GM21529 (cell line): ENCODE results near the gene INHBC.
A peak's percentile ranks its signal among the peaks of the same experiment; 100 is the strongest.

Source experiments
- ATAC-seq: cut with Tn5 transposase; IDR thresholded peaks from one replicate; pipeline ENCODE4 v1.9.1; 2021; ENCODE audit not compliant: unreplicated experiment

INHBC gene

DNA sequence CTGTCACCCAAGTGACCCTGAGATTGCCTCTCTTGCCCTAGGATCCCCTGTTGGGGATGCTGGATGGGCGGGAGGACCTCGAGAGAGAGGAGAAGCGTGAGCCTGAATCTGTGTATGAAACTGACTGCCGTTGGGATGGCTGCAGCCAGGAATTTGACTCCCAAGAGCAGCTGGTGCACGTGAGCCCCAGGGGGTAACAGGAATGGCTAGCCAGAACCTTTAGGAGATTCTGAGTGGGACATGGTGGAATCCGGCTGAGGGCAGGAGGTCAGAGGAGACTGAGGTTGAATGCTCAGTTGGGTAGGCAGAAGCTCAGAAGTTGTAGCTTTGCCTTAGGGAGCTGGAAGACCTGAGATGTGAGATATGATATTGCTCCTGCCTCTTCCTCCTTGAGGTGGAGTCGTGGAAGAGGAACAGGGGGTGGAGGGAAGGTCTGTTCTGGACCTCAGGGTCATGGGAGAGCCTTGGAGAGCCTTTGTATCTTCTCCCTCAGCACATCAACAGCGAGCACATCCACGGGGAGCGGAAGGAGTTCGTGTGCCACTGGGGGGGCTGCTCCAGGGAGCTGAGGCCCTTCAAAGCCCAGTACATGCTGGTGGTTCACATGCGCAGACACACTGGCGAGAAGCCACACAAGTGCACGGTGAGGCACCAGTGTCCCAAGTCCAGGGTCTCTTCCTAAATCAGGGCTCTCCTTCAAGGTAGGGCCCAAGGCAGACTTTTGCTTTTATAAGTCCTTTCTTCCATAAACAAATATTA, 31.3 kb downstream of the INHBC start:
- ATAC-seq = no peak

DNA sequence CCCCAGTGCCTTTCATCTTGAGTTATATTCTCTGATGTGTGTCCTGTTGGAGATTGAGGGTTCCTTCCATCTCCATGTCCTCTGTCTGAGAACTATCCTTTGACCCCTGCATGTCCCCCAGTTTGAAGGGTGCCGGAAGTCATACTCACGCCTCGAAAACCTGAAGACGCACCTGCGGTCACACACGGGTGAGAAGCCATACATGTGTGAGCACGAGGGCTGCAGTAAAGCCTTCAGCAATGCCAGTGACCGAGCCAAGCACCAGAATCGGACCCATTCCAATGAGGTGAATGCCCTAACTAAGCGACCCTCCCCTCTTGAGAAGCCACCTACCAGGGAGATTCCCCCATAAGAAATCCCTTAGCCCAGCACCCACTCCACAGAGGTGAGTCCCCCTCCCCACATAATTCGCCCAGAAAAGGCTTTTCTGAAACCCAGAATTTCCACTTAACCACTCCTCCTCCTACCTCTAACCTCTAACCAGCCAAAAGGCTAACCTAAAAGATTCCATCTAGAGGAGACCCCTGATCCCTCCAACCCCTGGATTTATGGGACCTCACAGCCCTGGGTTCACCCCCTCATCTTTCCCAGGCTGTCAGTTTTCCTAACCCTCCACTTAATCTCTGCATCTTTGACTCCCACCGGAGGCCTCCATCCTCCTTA, 32.8 kb downstream of the INHBC start:
- ATAC-seq = no peak

- no peak for ATAC-seq
Measured at GRCh38 chr12:57467915-57468314, 33.3 kb downstream of the INHBC start.

GRCh38 chr12:57469296-57470164, 34.9 kb downstream of the INHBC start:
- ATAC-seq = no peak

DNA sequence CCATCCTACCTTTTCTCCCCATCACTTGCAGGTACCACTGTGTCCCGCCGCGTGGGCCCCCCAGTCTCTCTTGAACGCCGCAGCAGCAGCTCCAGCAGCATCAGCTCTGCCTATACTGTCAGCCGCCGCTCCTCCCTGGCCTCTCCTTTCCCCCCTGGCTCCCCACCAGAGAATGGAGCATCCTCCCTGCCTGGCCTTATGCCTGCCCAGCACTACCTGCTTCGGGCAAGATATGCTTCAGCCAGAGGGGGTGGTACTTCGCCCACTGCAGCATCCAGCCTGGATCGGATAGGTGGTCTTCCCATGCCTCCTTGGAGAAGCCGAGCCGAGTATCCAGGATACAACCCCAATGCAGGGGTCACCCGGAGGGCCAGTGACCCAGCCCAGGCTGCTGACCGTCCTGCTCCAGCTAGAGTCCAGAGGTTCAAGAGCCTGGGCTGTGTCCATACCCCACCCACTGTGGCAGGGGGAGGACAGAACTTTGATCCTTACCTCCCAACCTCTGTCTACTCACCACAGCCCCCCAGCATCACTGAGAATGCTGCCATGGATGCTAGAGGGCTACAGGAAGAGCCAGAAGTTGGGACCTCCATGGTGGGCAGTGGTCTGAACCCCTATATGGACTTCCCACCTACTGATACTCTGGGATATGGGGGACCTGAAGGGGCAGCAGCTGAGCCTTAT, 35.8 kb downstream of the INHBC start:
- no peak for ATAC-seq

DNA sequence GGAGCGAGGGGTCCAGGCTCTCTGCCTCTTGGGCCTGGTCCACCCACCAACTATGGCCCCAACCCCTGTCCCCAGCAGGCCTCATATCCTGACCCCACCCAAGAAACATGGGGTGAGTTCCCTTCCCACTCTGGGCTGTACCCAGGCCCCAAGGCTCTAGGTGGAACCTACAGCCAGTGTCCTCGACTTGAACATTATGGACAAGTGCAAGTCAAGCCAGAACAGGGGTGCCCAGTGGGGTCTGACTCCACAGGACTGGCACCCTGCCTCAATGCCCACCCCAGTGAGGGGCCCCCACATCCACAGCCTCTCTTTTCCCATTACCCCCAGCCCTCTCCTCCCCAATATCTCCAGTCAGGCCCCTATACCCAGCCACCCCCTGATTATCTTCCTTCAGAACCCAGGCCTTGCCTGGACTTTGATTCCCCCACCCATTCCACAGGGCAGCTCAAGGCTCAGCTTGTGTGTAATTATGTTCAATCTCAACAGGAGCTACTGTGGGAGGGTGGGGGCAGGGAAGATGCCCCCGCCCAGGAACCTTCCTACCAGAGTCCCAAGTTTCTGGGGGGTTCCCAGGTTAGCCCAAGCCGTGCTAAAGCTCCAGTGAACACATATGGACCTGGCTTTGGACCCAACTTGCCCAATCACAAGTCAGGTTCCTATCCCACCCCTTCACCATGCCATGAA, 36.5 kb downstream of the INHBC start:
- no peak for ATAC-seq

GRCh38 chr12:57471661-57472060, 37.1 kb downstream of the INHBC start:
- ATAC-seq = no peak

- ATAC-seq = no peak
Measured at GRCh38 chr12:57472391-57472790, 37.8 kb downstream of the INHBC start.

- no peak for ATAC-seq
Measured at GRCh38 chr12:57473392-57473791, 38.8 kb downstream of the INHBC start.

DNA sequence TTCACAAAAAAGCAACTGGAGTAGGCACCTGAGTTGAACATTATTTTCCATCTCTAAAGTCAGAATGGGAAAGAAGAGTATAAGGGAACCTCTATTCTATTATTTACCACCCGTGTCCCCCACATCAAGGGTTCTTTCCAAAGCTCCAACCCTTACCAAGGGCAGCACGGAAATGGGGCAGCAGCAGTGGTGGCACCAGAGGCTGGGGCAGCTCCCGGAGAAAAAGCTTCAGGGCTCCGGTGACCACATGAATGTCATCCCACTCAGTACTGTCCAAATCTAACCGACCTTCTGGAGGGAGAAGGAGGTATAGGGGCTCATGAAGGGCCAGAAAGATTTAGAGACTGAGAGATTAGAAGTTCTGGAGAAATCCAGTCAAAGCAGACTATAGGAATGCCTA, 39.3 kb downstream of the INHBC start:
- no peak for ATAC-seq

- ATAC-seq = no peak
Measured at GRCh38 chr12:57474430-57474829, 39.8 kb downstream of the INHBC start.

GRCh38 chr12:57474862-57475261, 40.3 kb downstream of the INHBC start:
- ATAC-seq = no peak

DNA sequence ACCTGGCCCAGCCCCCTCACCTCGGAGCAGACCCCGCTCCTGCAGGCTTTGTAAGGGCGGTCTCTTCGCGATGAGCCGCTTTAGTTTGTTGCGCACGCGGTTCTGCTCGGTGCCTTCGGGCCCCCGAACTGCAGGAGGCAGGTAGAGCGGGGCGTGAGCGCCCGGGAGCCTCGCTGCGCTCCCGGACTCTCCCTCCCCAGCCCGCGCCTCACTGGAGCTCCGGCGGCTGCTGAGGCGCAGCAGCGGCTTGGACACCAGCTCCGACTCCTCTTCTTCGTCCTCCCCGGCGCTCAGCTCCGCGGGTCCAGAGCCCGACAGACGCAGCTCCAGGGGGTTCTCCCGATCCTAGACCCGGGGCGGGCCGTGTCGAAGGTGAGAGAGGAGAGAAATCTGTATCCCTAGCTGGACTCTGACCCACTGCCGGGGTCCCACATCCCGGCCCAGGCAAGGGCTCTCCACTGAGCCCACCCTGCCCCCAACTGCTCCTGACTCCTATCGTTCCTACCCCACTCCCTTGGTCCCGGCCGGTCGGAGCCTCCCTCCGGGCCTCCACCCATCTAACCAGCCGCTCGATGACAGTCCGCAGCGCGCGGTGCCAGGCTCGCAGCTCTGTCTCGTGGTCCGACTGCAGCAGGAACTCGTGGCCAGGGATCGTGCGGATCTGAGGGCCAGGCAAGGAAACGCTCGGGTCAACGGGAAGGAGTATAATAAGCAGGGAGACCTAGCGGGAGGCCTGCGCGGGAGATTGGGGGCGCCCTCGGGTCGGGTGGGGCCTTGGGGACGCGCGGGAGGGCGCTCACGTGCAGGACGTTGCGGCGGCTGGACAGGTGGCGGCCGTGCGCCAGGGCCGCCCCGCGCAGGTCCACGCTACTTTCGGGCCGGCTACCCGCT, 40.9 kb downstream of the INHBC start:
- peak; percentile 11 for ATAC-seq

DNA sequence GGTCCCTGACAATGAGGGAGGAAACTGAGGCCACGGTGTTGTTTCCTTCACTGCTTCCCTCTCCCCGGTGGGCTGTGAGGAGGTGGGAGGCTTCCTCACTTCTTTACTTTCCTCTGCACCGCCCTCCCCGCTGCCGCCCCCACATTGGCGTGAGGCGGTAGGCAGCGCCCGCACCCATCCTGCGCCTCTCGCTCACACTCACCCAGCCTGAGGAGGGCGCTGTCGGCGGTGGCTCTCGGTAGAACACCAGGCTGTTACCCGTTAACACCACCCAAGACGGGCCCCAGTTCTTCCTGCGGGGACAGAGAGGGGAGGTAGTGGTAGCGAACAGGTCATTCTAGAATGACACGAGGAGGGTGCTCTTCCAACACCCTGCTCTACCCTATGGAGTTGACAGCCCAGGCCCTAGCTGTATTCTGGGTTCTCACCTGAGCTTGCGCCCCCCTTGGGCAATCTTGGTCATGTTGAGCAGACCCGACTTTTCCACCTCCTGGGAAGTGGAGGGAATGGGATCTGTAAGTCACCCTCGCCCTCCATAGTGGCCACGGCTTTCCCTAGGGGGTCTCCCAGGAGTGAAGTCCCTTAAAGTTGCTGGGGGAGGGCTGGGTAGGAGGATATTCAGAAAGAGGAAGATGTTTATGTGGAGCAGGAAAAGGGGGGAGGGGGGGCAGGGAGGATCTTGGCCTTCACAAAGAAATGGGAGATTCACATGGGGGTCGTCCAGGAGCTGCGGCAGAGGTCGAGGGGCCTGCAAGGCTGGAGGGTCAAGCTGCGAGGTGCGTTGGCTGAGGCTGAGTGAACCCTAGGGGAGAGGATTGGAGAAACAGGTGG, 41.8 kb downstream of the INHBC start:
- peak; percentile 48 for ATAC-seq

DNA sequence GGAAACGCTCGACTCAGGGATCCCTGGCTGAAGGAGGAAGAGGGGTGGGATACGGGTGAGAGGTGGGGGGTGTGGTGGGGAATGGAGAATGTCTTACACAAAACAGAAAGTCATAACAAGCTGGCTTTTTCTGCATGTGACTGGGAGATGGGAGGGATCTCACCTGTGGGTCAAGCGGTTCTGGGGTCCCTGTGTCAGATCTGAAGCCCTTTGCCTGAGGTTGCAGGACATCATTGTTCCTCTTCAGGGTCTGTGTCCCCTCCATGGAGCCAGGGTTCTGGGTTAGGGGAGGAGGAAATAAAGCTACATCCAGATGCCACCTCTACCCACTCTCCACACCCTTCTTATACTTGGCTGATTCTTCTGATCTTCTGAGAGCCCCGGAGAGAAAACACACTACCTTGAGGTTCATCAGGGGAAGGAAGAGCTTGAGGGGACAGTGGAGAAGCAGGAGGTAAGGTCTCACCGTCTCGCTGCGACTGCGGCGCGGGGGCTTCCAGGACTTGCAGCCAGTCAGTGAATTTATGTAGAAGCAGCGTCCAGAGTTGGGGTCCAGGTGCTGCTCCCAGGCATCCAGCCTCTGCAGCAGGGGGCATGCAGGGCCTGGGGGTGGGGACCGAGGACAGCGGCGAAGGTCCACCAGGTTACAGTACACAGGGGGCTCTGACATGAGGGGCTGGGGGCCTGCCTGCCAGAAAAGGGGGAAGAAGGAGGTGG, 42.6 kb downstream of the INHBC start:
- ATAC-seq = no peak

- ATAC-seq = peak; percentile 43
Measured at GRCh38 chr12:57477710-57478681, 43.4 kb downstream of the INHBC start.

GRCh38 chr12:57479043-57479375, 44.4 kb downstream of the INHBC start:
- no peak for ATAC-seq
